Measurements from ENCODE around the gene C1orf115. TPM values are rescaled to one million over a fixed set of nuclear protein-coding genes. Genes with fewer than 3 reads are reported as not detected.

C1orf115 gene
- polyA plus RNA-seq, 1 donor (not counting 4 experiments of a cell fraction or from before 2014, with no cell fraction given), result 0.72 TPM

GRCh38 chr1:220726634-220727033, 36.5 kb downstream of the C1orf115 start:
- H3K79me2 ChIP-seq (ENCODE audit: control insufficient read depth, insufficient read depth, low read length), result no peaks in the 10 kb centered on the region
- H3K27ac ChIP-seq (ENCODE audit: control insufficient read depth, insufficient read depth, low read length), result no peak overlapping the region
- no peak overlapping the region for H2AFZ ChIP-seq (ENCODE audit: control insufficient read depth, low read length)
- no peaks in the 10 kb centered on the region for H3K36me3 ChIP-seq (ENCODE audit: control insufficient read depth in 2 of 2, extremely low read depth in 1 of 2, insufficient read depth in 2 of 2, low read length in 2 of 2)
- H4K20me1 ChIP-seq (ENCODE audit: control insufficient read depth, extremely low read depth, insufficient read depth, low read length), result no peaks in the 10 kb centered on the region
- dilution Hi-C loops (cut with MboI; ENCODE audit: extremely low pct_ligation_motif_present, low sequenced_read_pairs), result no loop called here
- H3K4me2 ChIP-seq (ENCODE audit: control insufficient read depth, extremely low read depth, insufficient read depth, low read depth, low read length), result no peak overlapping the region
- H3K9me1 ChIP-seq (ENCODE audit: control insufficient read depth, extremely low read depth, insufficient read depth, low read length), result no peaks in the 10 kb centered on the region
- H3K27me3 ChIP-seq (ENCODE audit: control insufficient read depth, extremely low read depth, insufficient read depth, low read length), result no peaks in the 10 kb centered on the region
- DNase-seq (ENCODE audit: low read depth, low spot score) (no peak), FAIRE-seq (no peak)
- H3K9me3 ChIP-seq (ENCODE audit: control insufficient read depth, low read depth, low read length), result no peaks in the 10 kb centered on the region
- H3K9ac ChIP-seq (ENCODE audit: control insufficient read depth, extremely low read depth, insufficient read depth, low read length), result no peak overlapping the region
- no peak overlapping the region for H3K4me3 ChIP-seq (ENCODE audit: control insufficient read depth in 2 of 3, extremely low read depth in 1 of 3, insufficient read depth in 2 of 3, low read depth in 1 of 3, low read length in 3 of 3)
- TF ChIP-seq EZH2 (IDR thresholded peaks at IDR 0.05; ENCODE audit: low read length) (no peak), CTCF (optimal IDR thresholded peaks at IDR 0.05 in 1 of 3, IDR thresholded peaks at IDR 0.05 in 1 of 3, conservative IDR thresholded peaks at IDR 0.05 in 1 of 3; ENCODE audit: extremely low read depth in 1 of 3, insufficient read depth in 2 of 3, low read length in 3 of 3) (peak in 2 of 3 experiments; percentile 37 to 40)
- no peaks in the 10 kb centered on the region for H3K4me1 ChIP-seq (ENCODE audit: control insufficient read depth, extremely low read depth, insufficient read depth, low read length)

GRCh38 chr1:220727519-220727918, 37.4 kb downstream of the C1orf115 start:
- Histone ChIP-seq H3K9me1 (ENCODE audit: control insufficient read depth, extremely low read depth, insufficient read depth, low read length) (no peaks in the 10 kb centered on the region), H4K20me1 (ENCODE audit: control insufficient read depth, extremely low read depth, insufficient read depth, low read length) (no peaks in the 10 kb centered on the region), H3K27ac (ENCODE audit: control insufficient read depth, insufficient read depth, low read length) (no peak overlapping the region), H2AFZ (ENCODE audit: control insufficient read depth, low read length) (no peak overlapping the region), H3K27me3 (ENCODE audit: control insufficient read depth, extremely low read depth, insufficient read depth, low read length) (no peaks in the 10 kb centered on the region), H3K4me1 (ENCODE audit: control insufficient read depth, extremely low read depth, insufficient read depth, low read length) (peaks cover 1% of the 10 kb centered on the region), H3K36me3 (ENCODE audit: control insufficient read depth in 2 of 2, extremely low read depth in 1 of 2, insufficient read depth in 2 of 2, low read length in 2 of 2) (no peaks in the 10 kb centered on the region), H3K9ac (ENCODE audit: control insufficient read depth, extremely low read depth, insufficient read depth, low read length) (no peak overlapping the region), H3K79me2 (ENCODE audit: control insufficient read depth, insufficient read depth, low read length) (no peaks in the 10 kb centered on the region), H3K4me3 (ENCODE audit: control insufficient read depth in 2 of 3, extremely low read depth in 1 of 3, insufficient read depth in 2 of 3, low read depth in 1 of 3, low read length in 3 of 3) (no peak overlapping the region), H3K9me3 (ENCODE audit: control insufficient read depth, low read depth, low read length) (no peaks in the 10 kb centered on the region), H3K4me2 (ENCODE audit: control insufficient read depth, extremely low read depth, insufficient read depth, low read depth, low read length) (no peak overlapping the region)
- no peak for TF ChIP-seq EZH2 (IDR thresholded peaks at IDR 0.05; ENCODE audit: low read length)
- no peak for TF ChIP-seq CTCF (optimal IDR thresholded peaks at IDR 0.05 in 1 of 3, IDR thresholded peaks at IDR 0.05 in 1 of 3, conservative IDR thresholded peaks at IDR 0.05 in 1 of 3; ENCODE audit: extremely low read depth in 1 of 3, insufficient read depth in 2 of 3, low read length in 3 of 3)
- DNase-seq (ENCODE audit: low read depth, low spot score) (no peak), FAIRE-seq (no peak)
- dilution Hi-C loops (cut with MboI; ENCODE audit: extremely low pct_ligation_motif_present, low sequenced_read_pairs), result no loop called here

All from keratinocyte (primary cell).